HepG2 (cell line): ENCODE data around the gene EXOC3.

Experiments
- CTCF ChIP-seq: sonication (generic); formaldehyde crosslinking; IDR thresholded peaks from 2 replicates; pipeline ENCODE4 v1.5.0; 2020; ENCODE audit warnings: mild to moderate bottlenecking, missing genetic modification reagents, moderate library complexity
- FOXO4 ChIP-seq: sonication (generic); formaldehyde crosslinking; conservative IDR thresholded peaks from 2 replicates; pipeline ENCODE4 v1.8.1; 2023; ENCODE audit warnings: missing genetic modification reagents
- HNF4A ChIP-seq: sonication (generic); formaldehyde crosslinking; IDR thresholded peaks from 2 replicates; pipeline ENCODE4 v1.4.0; 2020; ENCODE audit warnings: missing genetic modification reagents
- PHF20 ChIP-seq: sonication (generic); formaldehyde crosslinking; IDR thresholded peaks from 2 replicates; pipeline ENCODE4 v1.5.0; 2020; ENCODE audit warnings: mild to moderate bottlenecking, missing genetic modification reagents
- RELA ChIP-seq: sonication (generic); formaldehyde crosslinking; IDR thresholded peaks from 2 replicates; pipeline ENCODE4 v1.4.0; 2020; ENCODE audit warnings: missing genetic modification reagents
- SIN3A ChIP-seq: IDR thresholded peaks from 2 replicates; pipeline ENCODE4 v1.6.1; 2011; ENCODE audit warnings: low read depth, mild to moderate bottlenecking, control low read depth, low read length, borderline replicate concordance
- TIGD3 ChIP-seq: sonication (generic); formaldehyde crosslinking; IDR thresholded peaks from 2 replicates; pipeline ENCODE4 v1.5.1; 2020; ENCODE audit warnings: mild to moderate bottlenecking, missing genetic modification reagents, borderline replicate concordance
- ZBTB49 ChIP-seq: sonication (generic); formaldehyde crosslinking; IDR thresholded peaks from 2 replicates; pipeline ENCODE4 v1.4.0; 2020; ENCODE audit warnings: missing genetic modification reagents, borderline replicate concordance
- ZNF616 ChIP-seq: sonication (generic); formaldehyde crosslinking; IDR thresholded peaks from 2 replicates; pipeline ENCODE4 v1.5.0; 2020; ENCODE audit warnings: low read depth, mild to moderate bottlenecking, missing genetic modification reagents

GRCh38 chr5:463301-463700 lies 20.3 kb downstream of the EXOC3 start:
- no peak for TF ChIP-seq PHF20 (CRISPR knock-in tag)
- TF ChIP-seq HNF4A, result no peak
- no peak for TF ChIP-seq TIGD3 (CRISPR knock-in tag)
- no peak for TF ChIP-seq CTCF (CRISPR knock-in tag)
- no peak for TF ChIP-seq FOXO4 (CRISPR knock-in tag)
- no peak for TF ChIP-seq ZNF616 (CRISPR knock-in tag)
- no peak for TF ChIP-seq SIN3A
- no peak for TF ChIP-seq ZBTB49 (CRISPR knock-in tag)
- TF ChIP-seq RELA (CRISPR knock-in tag), result no peak
